Muscle layer of duodenum (tissue), 2 donors: Measurements from ENCODE around the gene CAMK1D.
"Not testable (repeated sequence)": the region's sequence is repeated elsewhere in the genome, so short reads cannot be mapped to it uniquely, and the experiment has no call there.

Experiments
- H3K27ac ChIP-seq: one replicate; pipeline ENCODE4 v1.7.0; 2013; ENCODE audit warnings: mild to moderate bottlenecking, low read length
- H3K27me3 ChIP-seq: one replicate; pipeline ENCODE4 v1.7.0; 2013; ENCODE audit warnings: low read depth, mild to moderate bottlenecking, control low read depth, low read length
- H3K36me3 ChIP-seq, 2 donors: one replicate each; pipeline ENCODE4 v1.7.0; 2013; ENCODE audit warnings: low read length in 2 of 2, control low read depth in 1 of 2, mild to moderate bottlenecking in 1 of 2; ENCODE audit not compliant: insufficient read depth in 2 of 2, control insufficient read depth in 1 of 2
- H3K4me1 ChIP-seq, 2 donors: one replicate each; pipeline ENCODE4 v1.7.0; 2013; ENCODE audit warnings: low read length in 2 of 2, mild to moderate bottlenecking in 2 of 2, control low read depth in 1 of 2, moderate library complexity in 1 of 2; ENCODE audit not compliant: insufficient read depth in 2 of 2, control insufficient read depth in 1 of 2
- H3K4me3 ChIP-seq, 2 donors: one replicate each; pipeline ENCODE4 v1.7.0; 2013; ENCODE audit warnings: low read length in 2 of 2, low read depth in 1 of 2, mild to moderate bottlenecking in 1 of 2
- H3K9me3 ChIP-seq, 2 donors: one replicate each; pipeline ENCODE4 v1.7.0; 2013; ENCODE audit warnings: low read length in 2 of 2, control low read depth in 1 of 2, mild to moderate bottlenecking in 1 of 2; ENCODE audit not compliant: control insufficient read depth in 1 of 2
- donor health status: healthy.

CAMK1D gene

DNA sequence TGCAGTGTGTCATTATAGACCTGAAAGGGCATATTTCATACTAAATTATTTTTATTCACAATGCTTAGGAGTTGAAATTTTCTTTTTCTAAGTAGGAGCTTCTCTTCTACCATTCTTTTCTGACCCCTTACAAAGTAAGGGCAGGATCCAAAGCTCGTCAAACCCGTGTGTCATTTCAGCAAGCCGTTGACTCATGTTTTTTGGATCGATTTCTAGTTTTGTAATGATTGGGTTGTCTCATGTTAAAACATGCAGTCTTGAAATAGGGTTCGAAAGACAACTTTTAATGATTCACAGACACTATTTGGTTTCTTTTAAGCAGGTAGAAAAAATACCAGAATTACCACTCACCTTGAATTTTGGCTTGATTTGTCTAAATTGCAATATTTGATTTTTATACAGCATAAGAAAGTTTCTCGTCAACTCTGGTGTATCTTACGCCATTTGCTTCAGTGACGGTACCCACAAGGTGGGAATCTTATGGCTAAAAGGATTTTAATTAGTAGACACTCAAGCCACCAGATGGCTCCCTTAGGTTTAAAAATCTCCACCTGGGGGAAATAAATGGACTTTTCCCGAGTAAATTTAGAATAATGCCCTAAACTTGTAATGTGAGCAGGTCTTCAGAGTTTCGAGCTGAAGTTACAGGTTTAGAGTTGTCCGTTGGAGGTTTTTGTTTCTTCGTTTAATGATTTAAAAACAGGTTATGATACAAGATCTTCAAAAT, 368.8 kb downstream of the CAMK1D start:
- no peak overlapping the region for H3K4me3 ChIP-seq
- H3K36me3 ChIP-seq, result no peaks in the 10 kb centered on the region
- no peaks in the 10 kb centered on the region for H3K27me3 ChIP-seq
- H3K9me3 ChIP-seq, result no peaks in the 10 kb centered on the region
- H3K4me1 ChIP-seq, result no peaks in the 10 kb centered on the region
- no peak overlapping the region for H3K27ac ChIP-seq

DNA sequence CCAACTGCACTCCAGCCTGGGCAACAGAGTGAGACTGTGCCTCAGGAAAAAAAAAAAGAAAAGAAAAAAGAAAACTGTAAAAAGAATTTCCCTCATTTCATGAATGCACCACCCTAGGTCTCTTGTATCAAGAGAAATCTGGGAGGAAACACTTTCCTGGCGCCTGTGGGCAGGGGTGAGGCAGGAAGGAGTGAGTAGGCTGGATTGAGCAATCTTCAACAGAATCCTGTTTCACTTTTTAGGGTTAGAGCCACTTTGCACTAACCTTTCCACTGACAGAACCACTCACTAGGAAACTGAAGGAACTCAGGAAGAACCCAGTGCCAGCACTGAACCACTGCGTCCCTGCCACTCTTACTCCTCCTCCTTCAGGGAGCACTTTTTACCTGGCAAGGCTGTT, 370.0 kb downstream of the CAMK1D start:
- Histone ChIP-seq H3K27ac (no peak overlapping the region), H3K9me3 (no peaks in the 10 kb centered on the region), H3K36me3 (no peaks in the 10 kb centered on the region), H3K4me1 (no peaks in the 10 kb centered on the region), H3K27me3 (no peaks in the 10 kb centered on the region), H3K4me3 (no peak overlapping the region)

DNA sequence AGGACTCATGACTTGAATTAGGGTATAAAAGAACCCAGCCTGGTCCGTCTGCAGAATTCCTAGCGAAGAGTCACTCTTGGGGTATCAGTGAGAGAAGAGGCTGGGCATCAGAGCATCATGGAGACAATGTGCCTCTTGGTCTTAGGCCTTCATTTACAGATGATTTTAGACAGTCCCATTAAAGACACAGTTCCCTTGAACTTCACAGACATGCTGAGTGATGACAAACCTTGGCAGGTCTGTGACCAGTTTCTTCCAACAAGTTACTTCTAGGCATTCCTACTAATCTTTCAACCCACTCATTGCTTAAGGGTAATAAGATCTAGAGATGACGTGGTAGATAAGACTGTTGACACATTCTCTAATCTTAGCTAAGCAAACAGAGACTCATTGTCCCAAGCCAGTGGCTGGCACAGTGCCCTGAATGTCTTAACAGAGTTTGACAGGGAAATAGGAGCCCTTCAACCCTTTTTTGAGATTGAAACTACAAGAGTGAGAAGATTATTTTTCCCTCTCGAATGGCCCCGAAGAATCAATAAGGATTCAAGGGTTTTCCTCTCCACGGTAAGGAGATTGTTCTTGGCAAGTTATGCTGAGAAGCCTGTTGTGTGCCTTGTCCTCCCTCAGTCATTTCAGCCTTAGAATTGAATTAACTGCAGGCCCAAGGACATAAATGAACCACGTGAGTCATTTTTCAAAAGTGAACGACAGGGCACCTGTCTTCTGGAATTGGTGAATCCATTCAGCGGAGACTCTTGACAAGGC, 371.1 kb downstream of the CAMK1D start:
- no peaks in the 10 kb centered on the region for H3K27me3 ChIP-seq
- no peak overlapping the region for H3K4me3 ChIP-seq
- no peaks in the 10 kb centered on the region for H3K4me1 ChIP-seq
- H3K36me3 ChIP-seq, result no peaks in the 10 kb centered on the region
- H3K27ac ChIP-seq, result no peak overlapping the region
- H3K9me3 ChIP-seq, result no peaks in the 10 kb centered on the region

DNA sequence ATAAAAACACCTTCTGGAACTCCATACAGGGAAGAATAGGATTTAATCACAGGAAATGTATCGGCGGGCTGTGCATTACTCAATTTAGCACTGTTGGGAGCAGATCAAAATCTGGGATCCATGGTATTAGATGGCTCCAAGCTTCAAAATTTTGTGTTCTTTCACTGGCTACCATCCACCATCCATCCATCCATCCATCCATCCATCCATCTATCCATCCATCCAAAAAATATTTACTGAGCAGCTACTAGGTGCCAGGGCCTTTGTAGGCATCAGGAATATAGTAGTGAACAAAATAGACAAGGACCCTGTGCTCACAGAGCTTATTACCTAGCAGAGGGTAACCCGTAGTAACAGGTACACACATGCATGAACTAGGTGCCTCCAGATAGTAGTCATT, 372.0 kb downstream of the CAMK1D start:
- H3K27me3 ChIP-seq, result no peaks in the 10 kb centered on the region
- H3K27ac ChIP-seq, result no peak overlapping the region
- no peak overlapping the region for H3K4me3 ChIP-seq
- H3K4me1 ChIP-seq, result no peaks in the 10 kb centered on the region
- H3K9me3 ChIP-seq, result no peaks in the 10 kb centered on the region
- no peaks in the 10 kb centered on the region for H3K36me3 ChIP-seq

DNA sequence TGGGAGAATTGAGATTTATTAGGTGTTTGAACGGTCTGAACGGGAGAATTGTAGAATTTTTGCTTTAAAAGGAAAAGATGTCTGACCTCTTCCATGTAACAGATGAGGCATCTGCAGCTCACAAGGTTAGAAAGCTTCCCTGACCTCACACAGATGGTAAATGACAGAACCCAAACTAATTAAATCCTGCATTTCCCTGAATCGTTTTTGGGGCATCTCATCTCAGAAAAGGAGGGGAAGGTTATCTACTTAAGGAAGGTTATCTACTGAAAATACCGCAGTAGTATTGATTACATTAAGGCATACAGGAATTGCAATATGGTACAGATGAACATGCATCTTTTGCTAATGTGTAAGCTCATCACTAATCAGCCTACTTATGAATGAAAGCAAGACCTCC, 373.9 kb downstream of the CAMK1D start:
- H3K36me3 ChIP-seq, result no peaks in the 10 kb centered on the region
- no peaks in the 10 kb centered on the region for H3K27me3 ChIP-seq
- peaks cover 0 to 10% of the 10 kb centered on the region in 2 donors for H3K4me1 ChIP-seq
- H3K4me3 ChIP-seq, result no peak overlapping the region
- no peak overlapping the region for H3K27ac ChIP-seq
- H3K9me3 ChIP-seq, result no peaks in the 10 kb centered on the region

DNA sequence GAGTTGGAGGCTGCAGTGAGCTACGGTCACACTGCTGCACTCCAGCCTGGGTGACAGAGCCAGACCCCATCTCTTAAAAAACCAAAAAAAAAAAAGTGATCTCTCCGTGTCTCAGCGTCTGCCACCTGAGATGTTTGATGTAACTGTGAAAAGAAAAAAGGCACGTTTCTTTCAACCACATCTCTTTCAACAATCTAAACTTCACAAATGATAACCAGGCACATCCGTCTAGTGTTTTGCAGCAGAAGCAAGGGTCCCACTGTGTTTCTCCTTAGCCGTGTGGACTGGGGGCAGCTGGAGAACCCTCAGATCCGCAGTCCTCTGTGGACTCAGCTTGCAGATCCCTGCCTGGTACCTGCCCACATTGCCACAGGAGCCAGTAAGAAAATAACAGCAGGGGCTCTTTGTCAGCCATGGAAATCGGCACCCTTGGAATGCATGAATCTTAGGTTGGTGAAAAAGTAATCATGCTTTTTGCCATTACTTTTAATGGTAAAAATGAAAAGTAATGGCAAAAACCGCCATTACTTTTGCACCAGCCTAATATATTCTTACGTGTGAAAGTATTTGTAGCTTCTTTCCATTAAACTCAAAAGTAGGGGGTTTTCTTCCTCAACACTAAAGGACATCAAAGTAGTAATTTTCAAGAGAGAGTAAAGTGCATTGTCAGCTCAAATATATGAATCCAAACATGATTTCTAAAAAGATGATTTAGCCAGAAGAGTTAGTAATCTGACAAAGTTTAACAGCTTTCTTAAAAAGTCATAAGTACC, 375.6 kb downstream of the CAMK1D start:
- Histone ChIP-seq H3K27me3 (no peaks in the 10 kb centered on the region), H3K27ac (no peak overlapping the region), H3K9me3 (no peaks in the 10 kb centered on the region), H3K4me1 (peaks cover 0 to 17% of the 10 kb centered on the region in 2 donors), H3K4me3 (no peak overlapping the region), H3K36me3 (no peaks in the 10 kb centered on the region)

DNA sequence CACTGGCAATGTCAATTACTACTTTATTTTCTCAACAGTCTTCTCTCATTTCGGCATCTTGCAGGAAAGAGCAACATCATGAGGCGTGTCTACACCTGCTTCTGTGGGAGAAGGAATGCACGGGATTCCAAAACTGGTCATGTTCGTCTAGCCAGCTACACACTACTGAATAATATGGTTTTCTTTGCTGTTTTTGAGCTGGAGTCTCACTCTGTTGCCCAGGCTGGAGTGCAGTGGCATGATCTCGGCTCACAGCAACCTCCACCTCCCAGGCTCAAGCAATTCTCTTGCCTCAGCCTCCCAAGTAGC, 376.2 kb downstream of the CAMK1D start:
- H3K27me3 ChIP-seq, H3K9me3 ChIP-seq, H3K36me3 ChIP-seq, H3K27ac ChIP-seq, H3K4me3 ChIP-seq: not testable (repeated sequence)
- H3K4me1 ChIP-seq, result peaks cover 0 to 17% of the 10 kb centered on the region in 2 donors

DNA sequence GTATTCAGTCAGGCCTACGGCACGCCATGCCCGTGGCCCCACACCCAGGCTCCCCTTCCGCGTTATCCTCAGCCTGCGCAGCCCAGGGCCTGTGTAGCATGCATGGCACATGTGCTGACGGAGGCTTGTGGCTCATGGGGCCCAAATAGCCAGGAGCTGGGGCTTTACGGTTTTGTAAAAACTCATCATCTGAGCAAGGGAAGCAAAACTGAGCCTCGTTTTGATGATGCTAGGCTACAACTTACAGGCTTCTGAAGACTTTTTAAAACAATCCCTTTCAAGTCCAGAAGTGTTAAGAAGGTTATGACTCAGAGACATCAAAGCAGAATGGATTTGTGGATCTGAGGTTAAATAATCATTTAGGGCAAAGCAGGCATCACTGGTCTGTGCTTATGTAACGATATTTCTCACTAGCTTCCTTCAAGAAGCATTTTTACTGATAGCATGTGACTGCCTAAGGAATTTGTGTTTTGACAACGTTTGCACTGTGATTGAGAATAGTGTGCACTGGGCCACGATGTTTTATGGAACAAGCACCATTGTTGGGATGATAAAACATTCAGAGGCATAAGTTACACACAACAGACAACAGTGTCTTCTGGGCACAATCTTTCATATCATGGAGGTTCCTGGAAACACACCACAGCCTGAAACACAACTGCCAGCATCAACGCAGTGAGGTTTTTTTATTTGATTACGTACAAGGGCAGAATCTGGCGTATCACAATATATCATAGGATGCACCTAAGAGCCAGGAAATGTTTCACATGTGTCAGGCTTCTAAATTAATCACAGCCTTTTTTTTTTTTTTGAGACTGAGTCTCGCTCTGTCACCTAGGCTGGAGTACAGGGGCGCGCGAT, 377.9 kb downstream of the CAMK1D start:
- Histone ChIP-seq H3K4me1 (peaks cover 0 to 17% of the 10 kb centered on the region in 2 donors), H3K27me3 (no peaks in the 10 kb centered on the region), H3K9me3 (no peaks in the 10 kb centered on the region), H3K4me3 (no peak overlapping the region), H3K36me3 (no peaks in the 10 kb centered on the region), H3K27ac (no peak overlapping the region)

DNA sequence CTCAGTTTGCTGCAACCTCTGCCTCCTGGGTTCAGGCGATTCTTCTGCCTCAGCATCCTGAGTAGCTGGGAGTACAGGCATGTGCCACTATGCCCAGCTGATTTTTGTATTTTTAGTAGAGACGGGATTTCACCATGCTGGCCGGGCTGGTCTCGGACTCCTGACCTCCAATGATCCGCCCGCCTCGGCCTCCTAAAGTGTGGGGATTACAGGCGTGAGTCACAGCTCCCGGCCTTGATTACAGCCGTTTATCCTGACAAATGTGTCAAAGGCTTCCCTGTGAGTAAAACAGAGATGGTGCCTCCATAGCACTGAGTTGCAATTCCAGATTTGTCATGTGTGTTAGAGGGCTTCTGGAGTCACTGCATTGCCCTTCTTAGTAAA, 378.5 kb downstream of the CAMK1D start:
- no peak overlapping the region for H3K4me3 ChIP-seq
- peaks cover 0 to 17% of the 10 kb centered on the region in 2 donors for H3K4me1 ChIP-seq
- no peaks in the 10 kb centered on the region for H3K27me3 ChIP-seq
- no peak overlapping the region for H3K27ac ChIP-seq
- no peaks in the 10 kb centered on the region for H3K36me3 ChIP-seq
- H3K9me3 ChIP-seq, result no peaks in the 10 kb centered on the region

DNA sequence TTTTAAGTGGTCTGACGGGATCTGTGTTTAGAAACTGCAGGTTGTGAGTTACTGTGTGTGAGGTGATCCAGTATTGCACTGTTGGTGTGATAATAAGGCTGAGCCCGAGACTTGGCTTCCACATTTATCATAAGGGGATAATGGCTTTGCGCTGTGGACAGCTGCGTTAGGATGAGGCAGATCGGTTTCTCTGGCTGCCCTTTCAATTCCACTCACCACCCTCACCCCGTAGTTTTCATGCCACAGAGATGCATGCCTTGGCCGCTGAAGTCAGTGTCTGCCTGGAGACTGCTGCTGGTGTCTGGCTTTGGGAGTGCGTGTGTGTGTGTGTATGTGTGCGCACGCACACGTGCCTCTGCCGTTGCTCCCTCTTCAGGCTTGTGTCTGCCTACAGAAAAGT, 379.1 kb downstream of the CAMK1D start:
- no peaks in the 10 kb centered on the region for H3K9me3 ChIP-seq
- no peaks in the 10 kb centered on the region for H3K27me3 ChIP-seq
- peaks cover 0 to 17% of the 10 kb centered on the region in 2 donors for H3K4me1 ChIP-seq
- H3K4me3 ChIP-seq, result peak overlapping the region; percentile 7 to 40
- no peak overlapping the region for H3K27ac ChIP-seq
- no peaks in the 10 kb centered on the region for H3K36me3 ChIP-seq

DNA sequence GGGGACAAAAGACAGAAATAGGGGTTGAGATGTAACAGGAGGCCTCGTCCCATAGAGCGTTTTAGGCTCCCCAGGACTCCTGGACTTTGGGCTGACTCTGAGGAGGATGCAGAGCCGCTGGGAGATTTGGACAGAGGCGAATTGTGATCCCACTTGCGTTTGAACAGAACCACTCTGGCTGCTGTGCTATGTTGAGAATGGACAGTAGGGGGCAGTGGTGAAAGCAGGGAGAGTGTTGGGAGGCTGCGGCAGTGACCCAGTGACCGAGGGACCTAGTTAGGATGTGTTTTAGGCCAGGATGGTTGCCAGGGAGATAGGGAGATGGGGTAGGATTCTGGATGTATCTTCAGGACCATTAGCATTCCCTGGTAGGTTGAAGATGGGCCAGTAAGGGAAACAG, 380.5 kb downstream of the CAMK1D start:
- no peaks in the 10 kb centered on the region for H3K9me3 ChIP-seq
- H3K27me3 ChIP-seq, result no peaks in the 10 kb centered on the region
- H3K4me1 ChIP-seq, result peaks cover 0 to 17% of the 10 kb centered on the region in 2 donors
- no peak overlapping the region for H3K27ac ChIP-seq
- no peaks in the 10 kb centered on the region for H3K36me3 ChIP-seq
- no peak overlapping the region for H3K4me3 ChIP-seq
